Measurements from ENCODE around the gene UST.

GRCh38 chr6:148932208-148932607 lies 185.4 kb downstream of the UST start:
- TF ChIP-seq CTCF (conservative IDR thresholded peaks at IDR 0.05; ENCODE audit: low read length) (no peak), EZH2phosphoT487 (IDR thresholded peaks at IDR 0.05; ENCODE audit: borderline replicate concordance, low read depth, low read length) (no peak)

All from OCI-LY7 (cell line).